Measurements from ENCODE around the gene AGAP1. TPM values are rescaled to one million over a fixed set of nuclear protein-coding genes. Genes with fewer than 3 reads are reported as not detected.
A peak's percentile ranks its signal among the peaks of the same experiment; 100 is the strongest.

The AGAP1 gene
- total RNA-seq, 1 donor from 2014 or later: 33.4 TPM

GRCh38 chr2:235669269-235669831 lies 175.5 kb downstream of the AGAP1 start:
- no peak for TF ChIP-seq CTCF (IDR thresholded peaks at IDR 0.05)
- H3K9me3 ChIP-seq: no peaks in the 10 kb centered on the region
- no peaks in the 10 kb centered on the region for H3K36me3 ChIP-seq
- no peak overlapping the region for H3K27ac ChIP-seq
- ATAC-seq (peak; percentile 87), DNase-seq (peak; percentile 79)
- intact Hi-C loops (cut with DNase I): loop anchor here (5.0 kb wide), 1 partner anchor 72 kb away; no protein-coding TSS in a partner anchor
- peak overlapping the region; percentile 36 for H3K4me3 ChIP-seq
- H3K27me3 ChIP-seq: no peaks in the 10 kb centered on the region
- H3K4me1 ChIP-seq: peaks cover 19% of the 10 kb centered on the region

GRCh38 chr2:235669983-235670962 lies 176.4 kb downstream of the AGAP1 start:
- H3K27ac ChIP-seq: no peak overlapping the region
- H3K4me1 ChIP-seq: peaks cover 17% of the 10 kb centered on the region
- DNase-seq (peak; percentile 74), ATAC-seq (peak; percentile 77)
- H3K4me3 ChIP-seq: peak overlapping the region; percentile 43
- H3K9me3 ChIP-seq: no peaks in the 10 kb centered on the region
- TF ChIP-seq CTCF (IDR thresholded peaks at IDR 0.05): peak; percentile 43
- H3K36me3 ChIP-seq: no peaks in the 10 kb centered on the region
- intact Hi-C loops (cut with DNase I): loop anchor here (5.0 to 10.0 kb wide), 2 partner anchors 55 to 73 kb away; no protein-coding TSS in a partner anchor
- no peaks in the 10 kb centered on the region for H3K27me3 ChIP-seq

GRCh38 chr2:235670974-235671787 lies 177.3 kb downstream of the AGAP1 start:
- Histone ChIP-seq H3K27ac (no peak overlapping the region), H3K9me3 (no peaks in the 10 kb centered on the region), H3K36me3 (no peaks in the 10 kb centered on the region), H3K4me1 (peaks cover 8% of the 10 kb centered on the region), H3K4me3 (peak overlapping the region; percentile 10), H3K27me3 (no peaks in the 10 kb centered on the region)
- DNase-seq (no peak), ATAC-seq (no peak)
- TF ChIP-seq CTCF (IDR thresholded peaks at IDR 0.05): no peak
- intact Hi-C loops (cut with DNase I): loop anchor here (10.0 kb wide), 1 partner anchor 54 kb away; no protein-coding TSS in a partner anchor

- DNase-seq: no peak
- H3K9me3 ChIP-seq: no peaks in the 10 kb centered on the region
- ATAC-seq: no peak
- no peaks in the 10 kb centered on the region for H3K36me3 ChIP-seq
- no peaks in the 10 kb centered on the region for H3K27me3 ChIP-seq
- peaks cover 5% of the 10 kb centered on the region for H3K4me1 ChIP-seq
- H3K4me3 ChIP-seq: no peak overlapping the region
- TF ChIP-seq CTCF (IDR thresholded peaks at IDR 0.05): no peak
- intact Hi-C loops (cut with DNase I): loop anchor here (10.0 kb wide), 1 partner anchor 52 kb away; no protein-coding TSS in a partner anchor
- H3K27ac ChIP-seq: no peak overlapping the region
These were observed 178.9 kb downstream of the AGAP1 start for GRCh38 chr2:235672720-235673119.

- no peak overlapping the region for H3K27ac ChIP-seq
- peaks cover 5% of the 10 kb centered on the region for H3K4me1 ChIP-seq
- ATAC-seq (no peak), DNase-seq (no peak)
- intact Hi-C loops (cut with DNase I): loop anchor here (10.0 kb wide), 1 partner anchor 51 kb away; no protein-coding TSS in a partner anchor
- no peaks in the 10 kb centered on the region for H3K36me3 ChIP-seq
- H3K4me3 ChIP-seq: no peak overlapping the region
- H3K9me3 ChIP-seq: no peaks in the 10 kb centered on the region
- no peaks in the 10 kb centered on the region for H3K27me3 ChIP-seq
- TF ChIP-seq CTCF (IDR thresholded peaks at IDR 0.05): no peak
These were observed 180.3 kb downstream of the AGAP1 start for GRCh38 chr2:235674146-235674545.
